ENCODE measurements around the gene NAA10.

The NAA10 gene

GRCh38 chrX:153883163-153883843 is 51.5 kb downstream of the NAA10 start:
- Histone ChIP-seq H4K8ac (ENCODE audit: low read depth, low read length) (no peak overlapping the region), H2BK120ac (ENCODE audit: low read depth, low read length) (no peak overlapping the region), H3K79me1 (ENCODE audit: low read length) (no peaks in the 10 kb centered on the region), H3K4ac (ENCODE audit: low read depth, low read length) (no peak overlapping the region), H3K4me3 (ENCODE audit: low read length) (no peak overlapping the region), H2BK5ac (ENCODE audit: low read length) (no peak overlapping the region), H3K18ac (ENCODE audit: low read length) (no peak overlapping the region), H3K79me2 (ENCODE audit: control insufficient read depth, insufficient read depth, low read length) (peaks cover 2% of the 10 kb centered on the region), H3K9ac (ENCODE audit: low read length) (peak overlapping the region; percentile 35), H3K36me3 (ENCODE audit: control insufficient read depth, insufficient read depth, low read length) (no peaks in the 10 kb centered on the region), H3K4me1 (ENCODE audit: control insufficient read depth, low read depth, low read length) (peaks cover 8% of the 10 kb centered on the region), H4K5ac (ENCODE audit: low read length) (no peak overlapping the region), H3K23ac (ENCODE audit: low read length) (no peak overlapping the region), H3K27me3 (ENCODE audit: insufficient read depth, low read length, poor library complexity) (no peaks in the 10 kb centered on the region), H2AK5ac (ENCODE audit: low read length) (no peak overlapping the region), H3K4me2 (ENCODE audit: low read length) (no peak overlapping the region), H2BK15ac (replicated peaks; ENCODE audit: low read depth) (no peak overlapping the region), H3K56ac (ENCODE audit: low read length) (peak overlapping the region; percentile 20), H3K27ac (ENCODE audit: low read depth, low read length) (no peak overlapping the region)
- DNase-seq, result no peak
- no CpG with 5 or more reads among the region's 13 CpGs for WGBS (ENCODE audit: extremely low coverage, insufficient coverage, low lambda C conversion rate)

GRCh38 chrX:153882557-153882956 is 52.3 kb downstream of the NAA10 start:
- Histone ChIP-seq H3K23ac (ENCODE audit: low read length) (no peak overlapping the region), H3K36me3 (ENCODE audit: control insufficient read depth, insufficient read depth, low read length) (no peaks in the 10 kb centered on the region), H3K27ac (ENCODE audit: low read depth, low read length) (no peak overlapping the region), H3K9ac (ENCODE audit: low read length) (peak overlapping the region; percentile 35), H3K4me1 (ENCODE audit: control insufficient read depth, low read depth, low read length) (peaks cover 15% of the 10 kb centered on the region), H3K18ac (ENCODE audit: low read length) (peak overlapping the region; percentile 33), H2BK5ac (ENCODE audit: low read length) (no peak overlapping the region), H3K27me3 (ENCODE audit: insufficient read depth, low read length, poor library complexity) (no peaks in the 10 kb centered on the region), H3K4me3 (ENCODE audit: low read length) (no peak overlapping the region), H4K5ac (ENCODE audit: low read length) (no peak overlapping the region), H3K4me2 (ENCODE audit: low read length) (no peak overlapping the region), H2BK15ac (replicated peaks; ENCODE audit: low read depth) (no peak overlapping the region), H2BK120ac (ENCODE audit: low read depth, low read length) (no peak overlapping the region), H4K8ac (ENCODE audit: low read depth, low read length) (no peak overlapping the region), H3K79me2 (ENCODE audit: control insufficient read depth, insufficient read depth, low read length) (peaks cover 2% of the 10 kb centered on the region), H3K79me1 (ENCODE audit: low read length) (no peaks in the 10 kb centered on the region), H2AK5ac (ENCODE audit: low read length) (no peak overlapping the region), H3K4ac (ENCODE audit: low read depth, low read length) (peak overlapping the region; percentile 74), H3K56ac (ENCODE audit: low read length) (peak overlapping the region; percentile 20)
- WGBS (ENCODE audit: extremely low coverage, insufficient coverage, low lambda C conversion rate), result no CpG with 5 or more reads among the region's 7 CpGs
- no peak for DNase-seq

GRCh38 chrX:153882086-153882498 is 52.7 kb downstream of the NAA10 start:
- Histone ChIP-seq H3K4me3 (ENCODE audit: low read length) (no peak overlapping the region), H3K27me3 (ENCODE audit: insufficient read depth, low read length, poor library complexity) (no peaks in the 10 kb centered on the region), H3K79me2 (ENCODE audit: control insufficient read depth, insufficient read depth, low read length) (peaks cover 2% of the 10 kb centered on the region), H3K18ac (ENCODE audit: low read length) (peak overlapping the region; percentile 25), H2BK15ac (replicated peaks; ENCODE audit: low read depth) (no peak overlapping the region), H2AK5ac (ENCODE audit: low read length) (no peak overlapping the region), H4K8ac (ENCODE audit: low read depth, low read length) (no peak overlapping the region), H4K5ac (ENCODE audit: low read length) (no peak overlapping the region), H3K4me1 (ENCODE audit: control insufficient read depth, low read depth, low read length) (peaks cover 15% of the 10 kb centered on the region), H3K79me1 (ENCODE audit: low read length) (no peaks in the 10 kb centered on the region), H3K9ac (ENCODE audit: low read length) (peak overlapping the region; percentile 35), H3K4ac (ENCODE audit: low read depth, low read length) (peak overlapping the region; percentile 63), H2BK120ac (ENCODE audit: low read depth, low read length) (no peak overlapping the region), H3K36me3 (ENCODE audit: control insufficient read depth, insufficient read depth, low read length) (no peaks in the 10 kb centered on the region), H3K4me2 (ENCODE audit: low read length) (no peak overlapping the region), H3K56ac (ENCODE audit: low read length) (peak overlapping the region; percentile 34), H2BK5ac (ENCODE audit: low read length) (no peak overlapping the region), H3K23ac (ENCODE audit: low read length) (no peak overlapping the region), H3K27ac (ENCODE audit: low read depth, low read length) (no peak overlapping the region)
- no CpG with 5 or more reads among the region's 8 CpGs for WGBS (ENCODE audit: extremely low coverage, insufficient coverage, low lambda C conversion rate)
- no peak for DNase-seq

GRCh38 chrX:153881281-153881680 is 53.6 kb downstream of the NAA10 start:
- H3K4me1 ChIP-seq (ENCODE audit: control insufficient read depth, low read depth, low read length), result peaks cover 15% of the 10 kb centered on the region
- H3K27ac ChIP-seq (ENCODE audit: low read depth, low read length), result no peak overlapping the region
- no peak overlapping the region for H3K23ac ChIP-seq (ENCODE audit: low read length)
- DNase-seq, result no peak
- H3K79me1 ChIP-seq (ENCODE audit: low read length), result no peaks in the 10 kb centered on the region
- H2BK15ac ChIP-seq (replicated peaks; ENCODE audit: low read depth), result no peak overlapping the region
- H2BK5ac ChIP-seq (ENCODE audit: low read length), result no peak overlapping the region
- H3K4ac ChIP-seq (ENCODE audit: low read depth, low read length), result no peak overlapping the region
- H3K79me2 ChIP-seq (ENCODE audit: control insufficient read depth, insufficient read depth, low read length), result peaks cover 2% of the 10 kb centered on the region
- H3K18ac ChIP-seq (ENCODE audit: low read length), result no peak overlapping the region
- H3K36me3 ChIP-seq (ENCODE audit: control insufficient read depth, insufficient read depth, low read length), result no peaks in the 10 kb centered on the region
- H2AK5ac ChIP-seq (ENCODE audit: low read length), result no peak overlapping the region
- H3K4me3 ChIP-seq (ENCODE audit: low read length), result no peak overlapping the region
- no peak overlapping the region for H2BK120ac ChIP-seq (ENCODE audit: low read depth, low read length)
- H4K8ac ChIP-seq (ENCODE audit: low read depth, low read length), result no peak overlapping the region
- WGBS (ENCODE audit: extremely low coverage, insufficient coverage, low lambda C conversion rate), result no CpG with 5 or more reads among the region's 7 CpGs
- no peak overlapping the region for H3K56ac ChIP-seq (ENCODE audit: low read length)
- no peak overlapping the region for H3K9ac ChIP-seq (ENCODE audit: low read length)
- H3K4me2 ChIP-seq (ENCODE audit: low read length), result no peak overlapping the region
- no peaks in the 10 kb centered on the region for H3K27me3 ChIP-seq (ENCODE audit: insufficient read depth, low read length, poor library complexity)
- no peak overlapping the region for H4K5ac ChIP-seq (ENCODE audit: low read length)

DNA sequence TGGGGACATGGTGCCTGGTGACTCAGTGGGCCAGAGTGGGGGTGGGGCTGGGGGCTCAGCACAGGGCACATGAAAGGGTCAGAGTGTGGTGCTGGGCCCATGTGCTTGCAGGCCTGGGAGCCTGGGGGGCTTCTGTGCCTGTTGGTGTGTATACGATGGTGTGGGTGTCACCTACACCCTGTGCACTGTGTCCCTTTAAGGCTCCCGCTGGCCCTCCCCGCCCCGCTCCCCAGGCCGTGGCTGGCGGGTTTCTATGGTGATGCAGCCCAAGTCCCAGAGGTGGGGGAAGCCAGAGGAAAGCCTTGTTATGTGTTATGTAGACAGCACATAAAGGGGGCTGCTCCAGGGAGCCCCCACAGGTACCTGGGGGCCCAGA is 54.4 kb downstream of the NAA10 start:
- H3K4me2 ChIP-seq (ENCODE audit: low read length), result no peak overlapping the region
- H3K9ac ChIP-seq (ENCODE audit: low read length), result no peak overlapping the region
- H2AK5ac ChIP-seq (ENCODE audit: low read length), result no peak overlapping the region
- H4K8ac ChIP-seq (ENCODE audit: low read depth, low read length), result no peak overlapping the region
- WGBS (ENCODE audit: extremely low coverage, insufficient coverage, low lambda C conversion rate), result no CpG with 5 or more reads among the region's 6 CpGs
- H3K27me3 ChIP-seq (ENCODE audit: insufficient read depth, low read length, poor library complexity), result no peaks in the 10 kb centered on the region
- no peak overlapping the region for H4K5ac ChIP-seq (ENCODE audit: low read length)
- peak overlapping the region; percentile 49 for H3K56ac ChIP-seq (ENCODE audit: low read length)
- peaks cover 2% of the 10 kb centered on the region for H3K79me2 ChIP-seq (ENCODE audit: control insufficient read depth, insufficient read depth, low read length)
- no peak overlapping the region for H3K4me3 ChIP-seq (ENCODE audit: low read length)
- H2BK15ac ChIP-seq (replicated peaks; ENCODE audit: low read depth), result no peak overlapping the region
- no peak overlapping the region for H3K4ac ChIP-seq (ENCODE audit: low read depth, low read length)
- H3K18ac ChIP-seq (ENCODE audit: low read length), result no peak overlapping the region
- H3K4me1 ChIP-seq (ENCODE audit: control insufficient read depth, low read depth, low read length), result peaks cover 17% of the 10 kb centered on the region
- H2BK5ac ChIP-seq (ENCODE audit: low read length), result no peak overlapping the region
- H3K27ac ChIP-seq (ENCODE audit: low read depth, low read length), result peak overlapping the region; percentile 69
- no peaks in the 10 kb centered on the region for H3K36me3 ChIP-seq (ENCODE audit: control insufficient read depth, insufficient read depth, low read length)
- H3K79me1 ChIP-seq (ENCODE audit: low read length), result no peaks in the 10 kb centered on the region
- H2BK120ac ChIP-seq (ENCODE audit: low read depth, low read length), result no peak overlapping the region
- no peak overlapping the region for H3K23ac ChIP-seq (ENCODE audit: low read length)
- no peak for DNase-seq

All from mesendoderm (in vitro differentiated cells).